K562 (cell line): Measurements from ENCODE around the gene THAP8. TPM values are rescaled to one million over a fixed set of nuclear protein-coding genes. Genes with fewer than 3 reads are reported as not detected.

Experiments used
- CBX8 ChIP-seq: fragments of 200-600 bp; sonication (generic); IDR thresholded peaks from 2 replicates; pipeline ENCODE4 v1.6.1; 2012; ENCODE audit warnings: borderline replicate concordance, mixed run types, low read depth, mild to moderate bottlenecking, moderate library complexity, mixed read lengths, low read length, control low read depth, inconsistent platforms; ENCODE audit not compliant: poor library complexity, severe bottlenecking; ENCODE audit errors: extremely low read depth
- CC2D1A ChIP-seq: fragments of 450-650 bp; IDR thresholded peaks from 2 replicates; pipeline ENCODE4 v1.6.1; 2017; ENCODE audit warnings: mild to moderate bottlenecking
- CHCHD3 ChIP-seq: fragments of 250-450 bp; sonication (Bioruptor Pico); IDR thresholded peaks from 2 replicates; pipeline ENCODE4 v2.1.2; 2022; ENCODE audit warnings: mild to moderate bottlenecking
- CSDE1 ChIP-seq, 2 experiments: fragments of 450-650 bp; IDR thresholded peaks; 2 replicates each; pipeline ENCODE4 v1.6.1; 2016; ENCODE audit warnings: mild to moderate bottlenecking in 1 of 2
- E4F1 ChIP-seq: fragments of 250-450 bp; sonication (Bioruptor Pico); IDR thresholded peaks from 2 replicates; pipeline ENCODE4 v1.5.0; 2021; ENCODE audit warnings: mild to moderate bottlenecking, borderline replicate concordance
- EHMT2 ChIP-seq: fragments of 450-650 bp; IDR thresholded peaks from 2 replicates; pipeline ENCODE4 v1.6.1; 2018; ENCODE audit warnings: antibody characterized with exemption
- GATAD2B ChIP-seq: fragments of 450-650 bp; IDR thresholded peaks from 2 replicates; pipeline ENCODE4 v1.6.1; 2017; ENCODE audit warnings: mild to moderate bottlenecking, borderline replicate concordance
- HNRNPH1 ChIP-seq: fragments of 200-400 bp; formaldehyde crosslinking; optimal IDR thresholded peaks from 2 replicates; pipeline ENCODE3; 2017; ENCODE audit warnings: low read depth, mild to moderate bottlenecking, low read length, moderate library complexity
- KAT2B ChIP-seq: IDR thresholded peaks from one replicate; pipeline ENCODE4 v1.6.1; 2012; ENCODE audit warnings: low read depth, mild to moderate bottlenecking, control low read depth, inconsistent platforms, low read length, moderate library complexity
- LCOR ChIP-seq: sonication (generic); formaldehyde crosslinking; IDR thresholded peaks from 2 replicates; pipeline ENCODE4 v1.8.0; 2022; ENCODE audit warnings: mild to moderate bottlenecking, missing genetic modification reagents
- MED1 ChIP-seq: sonication (generic); formaldehyde crosslinking; IDR thresholded peaks from 2 replicates; pipeline ENCODE4 v1.8.1; 2023; ENCODE audit warnings: missing genetic modification reagents, borderline replicate concordance
- MLX ChIP-seq, 2 experiments: fragments of 450-650 bp in 1 of 2; sonication (generic) in 1 of 2; formaldehyde crosslinking; conservative IDR thresholded peaks; 2 replicates each; pipeline versions ENCODE4 v1.4.0 to v1.8.1; 2020 to 2022; ENCODE audit warnings: mild to moderate bottlenecking in 1 of 2, missing genetic modification reagents in 1 of 2
- MTF1 ChIP-seq: fragments of 250-450 bp; sonication (Bioruptor Pico); IDR thresholded peaks from 2 replicates; pipeline ENCODE4 v1.9.0; 2021; ENCODE audit warnings: moderate library complexity, mild to moderate bottlenecking, inconsistent platforms, borderline replicate concordance
- PHB2 ChIP-seq: fragments of 450-650 bp; IDR thresholded peaks from 2 replicates; pipeline ENCODE4 v1.6.1; 2017; ENCODE audit warnings: low read depth
- POLR3G ChIP-seq: IDR thresholded peaks from 2 replicates; pipeline ENCODE4 v1.6.1; 2011; ENCODE audit not compliant: insufficient read length, insufficient replicate concordance; ENCODE audit errors: extremely low read depth
- ZNF23 ChIP-seq: fragments of 250-450 bp; sonication (Bioruptor Pico); IDR thresholded peaks from 2 replicates; pipeline ENCODE4 v1.4.0; 2020; ENCODE audit warnings: mild to moderate bottlenecking
- ZNF232 ChIP-seq: sonication (generic); formaldehyde crosslinking; IDR thresholded peaks from 2 replicates; pipeline ENCODE4 v1.8.0; 2022; ENCODE audit warnings: mild to moderate bottlenecking, missing genetic modification reagents
- ZNF830 ChIP-seq: fragments of 250-450 bp; sonication (Bioruptor Pico); IDR thresholded peaks from 2 replicates; pipeline ENCODE4 v1.5.0; 2021; ENCODE audit warnings: mild to moderate bottlenecking
- polyA plus RNA-seq, 8 experiments: library from polyadenylated mRNA; depleted of rRNA in 4 of 8; stranded (reverse) in 5 of 8; unstranded in 3 of 8; fragments of >200 nt; fragmentation: Nextera tagmentation in 2 of 8; fragmentation: Illumina TruSeq in 1 of 8; extraction: Ambion mirVana in 2 of 8; extraction: Trizol in 1 of 8; gene quantifications; 2 replicates each; pipeline versions ENCODE4 v1.2.1 to v1.2.3, GENCODE V29; 2011 to 2014; ENCODE audit warnings: inconsistent platforms in 1 of 8, missing spikeins in 1 of 8
- total RNA-seq, 7 experiments: library from RNA; depleted of rRNA in 6 of 7; stranded (reverse); fragments of >200 nt in 6 of 7; fragmentation: Illumina TruSeq in 2 of 7; extraction: Trizol in 2 of 7; gene quantifications; 2 replicates each; pipeline versions ENCODE4 v1.2.1 to v1.2.3, GENCODE V29; 2011 to 2021; ENCODE audit warnings: low replicate concordance in 1 of 7

The THAP8 gene
- total and polyA plus RNA-seq, 9 of the 15 experiments (the other 6 are each of a cell fraction or from before 2014, with no cell fraction given), result 0.11 to 2.0 (median 0.94) TPM

GRCh38 chr19:36003284-36003683 is 50.8 kb downstream of the THAP8 start (continued):
- TF ChIP-seq LCOR (CRISPR knock-in tag) (no peak), MLX (CRISPR knock-in tag; conservative IDR thresholded peaks at IDR 0.05) (no peak), ZNF830 (CRISPR knock-in tag) (no peak), KAT2B (no peak), CSDE1 (IDR thresholded peaks at IDR 0.05) (no peak), E4F1 (no peak), MTF1 (CRISPR knock-in tag) (no peak), EHMT2 (no peak), ZNF23 (CRISPR knock-in tag) (no peak), POLR3G (no peak), MED1 (no peak), HNRNPH1 (no peak), CBX8 (no peak), PHB2 (no peak), ZNF232 (CRISPR knock-in tag) (no peak), CHCHD3 (CRISPR knock-in tag) (no peak), GATAD2B (no peak), CC2D1A (no peak)
